Mesenchymal stem cell (in vitro differentiated cells and primary cell): ENCODE data around the gene ZFP64.

Source experiments
- DNase-seq: peaks from one replicate; pipeline ENCODE4 v3.0.0-alpha.2; 2013
- H2AFZ ChIP-seq: one replicate; pipeline ENCODE4 v1.6.1; 2013; ENCODE audit warnings: low read depth, mild to moderate bottlenecking, control low read depth, inconsistent platforms, low read length, moderate library complexity
- H2AK5ac ChIP-seq: 2 replicates; pipeline ENCODE4 v1.6.1; 2013; ENCODE audit warnings: low read length, moderate library complexity, mild to moderate bottlenecking, inconsistent platforms; ENCODE audit not compliant: severe bottlenecking
- H2BK120ac ChIP-seq: one replicate; pipeline ENCODE4 v1.6.1; 2013; ENCODE audit warnings: low read depth, mild to moderate bottlenecking, inconsistent platforms, low read length, moderate library complexity
- H2BK12ac ChIP-seq, 2 experiments: one replicate each; pipeline ENCODE4 v1.6.1; 2013; ENCODE audit warnings: inconsistent platforms in 2 of 2, low read length in 2 of 2, mild to moderate bottlenecking in 2 of 2, moderate library complexity in 2 of 2, control low read depth in 1 of 2
- H2BK15ac ChIP-seq: one replicate; pipeline ENCODE4 v1.6.1; 2013; ENCODE audit warnings: mild to moderate bottlenecking, low read depth, inconsistent platforms; ENCODE audit not compliant: poor library complexity, severe bottlenecking
- H2BK5ac ChIP-seq: 2 replicates; pipeline ENCODE4 v1.6.1; 2013; ENCODE audit warnings: low read depth, mild to moderate bottlenecking, low read length, control low read depth, inconsistent platforms; ENCODE audit not compliant: poor library complexity, severe bottlenecking
- H3K14ac ChIP-seq, 2 experiments: one replicate each; pipeline ENCODE4 v1.6.1; 2013; ENCODE audit warnings: inconsistent platforms in 2 of 2, low read length in 2 of 2, control low read depth in 1 of 2, mild to moderate bottlenecking in 1 of 2, moderate library complexity in 1 of 2
- H3K18ac ChIP-seq, 2 experiments: one replicate each; pipeline ENCODE4 v1.6.1; 2013; ENCODE audit warnings: inconsistent platforms in 2 of 2, low read length in 2 of 2, control low read depth in 1 of 2, low read depth in 1 of 2, mild to moderate bottlenecking in 1 of 2
- H3K23ac ChIP-seq, 2 experiments: one replicate each; pipeline ENCODE4 v1.6.1; 2013; ENCODE audit warnings: inconsistent platforms in 2 of 2, low read length in 2 of 2, mild to moderate bottlenecking in 2 of 2, moderate library complexity in 2 of 2, control low read depth in 1 of 2
- H3K27ac ChIP-seq: 2 replicates; pipeline ENCODE4 v1.5.1; 2013; ENCODE audit warnings: mild to moderate bottlenecking, moderate library complexity, low read length, control low read depth, inconsistent platforms; ENCODE audit not compliant: poor library complexity, severe bottlenecking
- H3K27me3 ChIP-seq, 2 experiments: 2 replicates each; pipeline versions ENCODE4 v1.6.1 to v1.7.0; 2013; ENCODE audit warnings: low read length in 2 of 2, mild to moderate bottlenecking in 2 of 2, moderate library complexity in 2 of 2, control low read depth in 1 of 2, inconsistent platforms in 1 of 2; ENCODE audit not compliant: control insufficient read depth in 1 of 2, insufficient read depth in 1 of 2
- H3K36me3 ChIP-seq, 2 experiments: 2 replicates each; pipeline versions ENCODE4 v1.6.1 to v1.7.0; 2013; ENCODE audit warnings: low read length in 2 of 2, control low read depth in 1 of 2, inconsistent platforms in 1 of 2, low read depth in 1 of 2, mild to moderate bottlenecking in 1 of 2; ENCODE audit not compliant: insufficient read depth in 2 of 2, control insufficient read depth in 1 of 2
- H3K4ac ChIP-seq, 2 experiments: one replicate each; pipeline ENCODE4 v1.6.1; 2013; ENCODE audit warnings: inconsistent platforms in 2 of 2, low read length in 2 of 2, mild to moderate bottlenecking in 2 of 2, moderate library complexity in 2 of 2, control low read depth in 1 of 2, low read depth in 1 of 2
- H3K4me1 ChIP-seq: 2 replicates; pipeline ENCODE4 v1.6.1; 2013; ENCODE audit warnings: low read depth, low read length, control low read depth; ENCODE audit not compliant: control insufficient read depth, insufficient read depth
- H3K4me2 ChIP-seq: 2 replicates; pipeline ENCODE4 v1.6.1; 2013; ENCODE audit warnings: low read length, mild to moderate bottlenecking, inconsistent platforms; ENCODE audit not compliant: poor library complexity, severe bottlenecking
- H3K4me3 ChIP-seq, 2 experiments: 2 replicates each; pipeline versions ENCODE4 v1.5.1 to v1.7.0; 2013; ENCODE audit warnings: low read length in 2 of 2, mild to moderate bottlenecking in 2 of 2, control low read depth in 1 of 2, low read depth in 1 of 2; ENCODE audit not compliant: insufficient read depth in 1 of 2
- H3K79me1 ChIP-seq: replicated peaks from 2 replicates; pipeline ENCODE4 v1.6.1; 2013; ENCODE audit warnings: mild to moderate bottlenecking, control low read depth, low read length, inconsistent platforms; ENCODE audit not compliant: poor library complexity, severe bottlenecking
- H3K9ac ChIP-seq: 2 replicates; pipeline ENCODE4 v1.7.0; 2013; ENCODE audit warnings: mild to moderate bottlenecking, low read length, moderate library complexity
- H3K9me3 ChIP-seq: 2 replicates; pipeline ENCODE4 v1.7.0; 2013; ENCODE audit warnings: mild to moderate bottlenecking, low read length; ENCODE audit not compliant: control insufficient read depth
- H4K8ac ChIP-seq: one replicate; pipeline ENCODE4 v1.6.1; 2013; ENCODE audit warnings: inconsistent platforms, mild to moderate bottlenecking, low read length, moderate library complexity
- H4K91ac ChIP-seq: one replicate; pipeline ENCODE4 v1.6.1; 2013; ENCODE audit warnings: mild to moderate bottlenecking, low read length, inconsistent platforms
- WGBS: methylation state at CpG from one replicate; pipeline ENCODE4 v1.1.7; 2013; ENCODE audit warnings: mixed read lengths; 5-methylcytosine and 5-hydroxymethylcytosine counted together

The ZFP64 gene

GRCh38 chr20:52103913-52104545, 87.5 kb downstream of the ZFP64 start:
- Histone ChIP-seq H3K23ac (peak overlapping the region in 1 of 2 experiments; percentile 70), H2AK5ac (no peak overlapping the region), H2BK15ac (no peak overlapping the region)

GRCh38 chr20:52103335-52103912, 88.2 kb downstream of the ZFP64 start:
- H3K23ac ChIP-seq: no peak overlapping the region
- H3K9ac ChIP-seq: peak overlapping the region; percentile 55
- H2BK5ac ChIP-seq: no peak overlapping the region
- H3K27ac ChIP-seq: peak overlapping the region; percentile 13
- DNase-seq: peak; percentile 58
- peak overlapping the region; percentile 93 for H3K4me2 ChIP-seq
- H3K4me3 ChIP-seq: peak overlapping the region; percentile 57 to 77
- peak overlapping the region; percentile 1 to 79 for H3K18ac ChIP-seq
- H2AFZ ChIP-seq: peak overlapping the region; percentile 20
- H3K4me1 ChIP-seq: peaks cover 23% of the 10 kb centered on the region
- H3K4ac ChIP-seq: peak overlapping the region; percentile 96 to 97
- no peak overlapping the region for H3K14ac ChIP-seq
- no peak overlapping the region for H2AK5ac ChIP-seq
- peak overlapping the region in 1 of 2 experiments; percentile 46 for H2BK12ac ChIP-seq
- H2BK15ac ChIP-seq: peak overlapping the region; percentile 15
- H4K91ac ChIP-seq: peak overlapping the region; percentile 72
- 12% methylated on average over 20 of the region's 23 CpGs for WGBS
- H3K9me3 ChIP-seq: no peaks in the 10 kb centered on the region
- peaks cover 29% of the 10 kb centered on the region for H3K79me1 ChIP-seq
- no peak overlapping the region for H2BK120ac ChIP-seq
- no peaks in the 10 kb centered on the region for H3K36me3 ChIP-seq
- peak overlapping the region; percentile 88 for H4K8ac ChIP-seq
- peaks cover 7 to 28% of the 10 kb centered on the region in 2 experiments for H3K27me3 ChIP-seq

More at GRCh38 chr20:52103913-52104545, 87.5 kb downstream of the ZFP64 start:
- Histone ChIP-seq H2AFZ (peak overlapping the region; percentile 86), H3K18ac (peak overlapping the region; percentile 58 to 88), H4K91ac (no peak overlapping the region), H2BK120ac (no peak overlapping the region), H3K4ac (peak overlapping the region in 1 of 2 experiments; percentile 97), H2BK5ac (no peak overlapping the region), H3K4me1 (peaks cover 23% of the 10 kb centered on the region), H3K79me1 (peaks cover 28% of the 10 kb centered on the region), H2BK12ac (peak overlapping the region in 1 of 2 experiments; percentile 94), H4K8ac (peak overlapping the region; percentile 19), H3K27me3 (peaks cover 7 to 28% of the 10 kb centered on the region in 2 experiments), H3K9ac (peak overlapping the region; percentile 55), H3K27ac (peak overlapping the region; percentile 13), H3K14ac (peak overlapping the region in 1 of 2 experiments; percentile 97), H3K4me3 (peak overlapping the region; percentile 76 to 77), H3K4me2 (peak overlapping the region; percentile 93), H3K9me3 (no peaks in the 10 kb centered on the region), H3K36me3 (no peaks in the 10 kb centered on the region)
- DNase-seq: peak; percentile 29
- WGBS: under 1% methylated on average over 30 of the region's 33 CpGs

GRCh38 chr20:52102559-52102958, 89.0 kb downstream of the ZFP64 start:
- 96% methylated on average over 2 of the region's 4 CpGs for WGBS
- H3K23ac ChIP-seq: no peak overlapping the region
- H2BK5ac ChIP-seq: no peak overlapping the region
- H3K9me3 ChIP-seq: no peaks in the 10 kb centered on the region
- H3K14ac ChIP-seq: no peak overlapping the region
- H3K27ac ChIP-seq: no peak overlapping the region
- peaks cover 4 to 8% of the 10 kb centered on the region in 2 experiments for H3K36me3 ChIP-seq
- H2BK120ac ChIP-seq: no peak overlapping the region
- H4K8ac ChIP-seq: no peak overlapping the region
- H3K18ac ChIP-seq: no peak overlapping the region
- no peak overlapping the region for H2AFZ ChIP-seq
- H4K91ac ChIP-seq: no peak overlapping the region
- H3K4me2 ChIP-seq: no peak overlapping the region
- H3K4me1 ChIP-seq: peaks cover 23% of the 10 kb centered on the region
- H2BK15ac ChIP-seq: no peak overlapping the region
- H3K4me3 ChIP-seq: no peak overlapping the region
- no peak overlapping the region for H3K9ac ChIP-seq
- peak overlapping the region; percentile 63 for H2AK5ac ChIP-seq
- peaks cover 7 to 28% of the 10 kb centered on the region in 2 experiments for H3K27me3 ChIP-seq
- H2BK12ac ChIP-seq: no peak overlapping the region
- H3K79me1 ChIP-seq: peaks cover 33% of the 10 kb centered on the region
- DNase-seq: no peak
- H3K4ac ChIP-seq: no peak overlapping the region

- H3K4me1 ChIP-seq: peaks cover 23% of the 10 kb centered on the region
- H2AK5ac ChIP-seq: no peak overlapping the region
- no peak overlapping the region for H3K4ac ChIP-seq
- no peak overlapping the region for H4K91ac ChIP-seq
- WGBS: 85% methylated on average over 4 of the region's 4 CpGs
- no peak overlapping the region for H3K23ac ChIP-seq
- H3K4me3 ChIP-seq: no peak overlapping the region
- peaks cover 5 to 11% of the 10 kb centered on the region in 2 experiments for H3K36me3 ChIP-seq
- no peak overlapping the region for H3K18ac ChIP-seq
- no peak overlapping the region for H3K9ac ChIP-seq
- peaks cover 7 to 28% of the 10 kb centered on the region in 2 experiments for H3K27me3 ChIP-seq
- no peak overlapping the region for H2BK5ac ChIP-seq
- no peak overlapping the region for H3K14ac ChIP-seq
- H2AFZ ChIP-seq: no peak overlapping the region
- H3K79me1 ChIP-seq: peaks cover 33% of the 10 kb centered on the region
- no peak overlapping the region for H2BK15ac ChIP-seq
- no peak overlapping the region for H2BK12ac ChIP-seq
- H4K8ac ChIP-seq: peak overlapping the region; percentile 53
- H2BK120ac ChIP-seq: no peak overlapping the region
- no peak overlapping the region for H3K27ac ChIP-seq
- no peak overlapping the region for H3K4me2 ChIP-seq
- peak; percentile 21 for DNase-seq
- H3K9me3 ChIP-seq: no peaks in the 10 kb centered on the region
Observed at GRCh38 chr20:52102126-52102525, 89.5 kb downstream of the ZFP64 start.
